ENCODE measurements around the gene GASK1B.

The GASK1B gene

GRCh38 chr4:158139086-158139485 lies 33.7 kb downstream of the GASK1B start:
- Histone ChIP-seq H3K79me2 (ENCODE audit: control insufficient read depth, insufficient read depth, low read length, unreplicated experiment) (no peaks in the 10 kb centered on the region), H3K27ac (ENCODE audit: low read depth, low read length) (no peak overlapping the region), H3K36me3 (ENCODE audit: insufficient read depth, low read length) (no peaks in the 10 kb centered on the region), H3K27me3 (ENCODE audit: insufficient read depth, low read length) (no peaks in the 10 kb centered on the region), H3K4me3 (ENCODE audit: low read depth, low read length) (no peak overlapping the region), H2AFZ (ENCODE audit: low read length, unreplicated experiment) (no peak overlapping the region), H3K4me1 (ENCODE audit: control insufficient read depth, insufficient read depth, low read length, unreplicated experiment) (no peaks in the 10 kb centered on the region)

- no peaks in the 10 kb centered on the region for H3K79me2 ChIP-seq (ENCODE audit: control insufficient read depth, insufficient read depth, low read length, unreplicated experiment)
- no peak overlapping the region for H3K4me3 ChIP-seq (ENCODE audit: low read depth, low read length)
- no peaks in the 10 kb centered on the region for H3K27me3 ChIP-seq (ENCODE audit: insufficient read depth, low read length)
- no peaks in the 10 kb centered on the region for H3K4me1 ChIP-seq (ENCODE audit: control insufficient read depth, insufficient read depth, low read length, unreplicated experiment)
- H2AFZ ChIP-seq (ENCODE audit: low read length, unreplicated experiment): no peak overlapping the region
- H3K27ac ChIP-seq (ENCODE audit: low read depth, low read length): no peak overlapping the region
- no peaks in the 10 kb centered on the region for H3K36me3 ChIP-seq (ENCODE audit: insufficient read depth, low read length)
Observed at GRCh38 chr4:158134222-158134621, 38.6 kb downstream of the GASK1B start.

GRCh38 chr4:158133551-158133950 lies 39.3 kb downstream of the GASK1B start:
- H3K27ac ChIP-seq (ENCODE audit: low read depth, low read length): no peak overlapping the region
- no peak overlapping the region for H2AFZ ChIP-seq (ENCODE audit: low read length, unreplicated experiment)
- H3K36me3 ChIP-seq (ENCODE audit: insufficient read depth, low read length): no peaks in the 10 kb centered on the region
- no peaks in the 10 kb centered on the region for H3K27me3 ChIP-seq (ENCODE audit: insufficient read depth, low read length)
- no peaks in the 10 kb centered on the region for H3K79me2 ChIP-seq (ENCODE audit: control insufficient read depth, insufficient read depth, low read length, unreplicated experiment)
- no peaks in the 10 kb centered on the region for H3K4me1 ChIP-seq (ENCODE audit: control insufficient read depth, insufficient read depth, low read length, unreplicated experiment)
- no peak overlapping the region for H3K4me3 ChIP-seq (ENCODE audit: low read depth, low read length)

- no peak overlapping the region for H2AFZ ChIP-seq (ENCODE audit: low read length, unreplicated experiment)
- no peak overlapping the region for H3K27ac ChIP-seq (ENCODE audit: low read depth, low read length)
- no peaks in the 10 kb centered on the region for H3K79me2 ChIP-seq (ENCODE audit: control insufficient read depth, insufficient read depth, low read length, unreplicated experiment)
Observed at GRCh38 chr4:158131027-158131426, 41.8 kb downstream of the GASK1B start.

GRCh38 chr4:158130204-158130603 lies 42.6 kb downstream of the GASK1B start:
- Histone ChIP-seq H3K27ac (ENCODE audit: low read depth, low read length) (no peak overlapping the region), H3K4me3 (ENCODE audit: low read depth, low read length) (no peak overlapping the region), H3K27me3 (ENCODE audit: insufficient read depth, low read length) (no peaks in the 10 kb centered on the region), H3K79me2 (ENCODE audit: control insufficient read depth, insufficient read depth, low read length, unreplicated experiment) (no peaks in the 10 kb centered on the region), H2AFZ (ENCODE audit: low read length, unreplicated experiment) (no peak overlapping the region), H3K36me3 (ENCODE audit: insufficient read depth, low read length) (no peaks in the 10 kb centered on the region), H3K4me1 (ENCODE audit: control insufficient read depth, insufficient read depth, low read length, unreplicated experiment) (no peaks in the 10 kb centered on the region)

More at GRCh38 chr4:158131027-158131426, 41.8 kb downstream of the GASK1B start:
- Histone ChIP-seq H3K4me3 (ENCODE audit: low read depth, low read length) (no peak overlapping the region), H3K4me1 (ENCODE audit: control insufficient read depth, insufficient read depth, low read length, unreplicated experiment) (no peaks in the 10 kb centered on the region), H3K36me3 (ENCODE audit: insufficient read depth, low read length) (no peaks in the 10 kb centered on the region), H3K27me3 (ENCODE audit: insufficient read depth, low read length) (no peaks in the 10 kb centered on the region)

GRCh38 chr4:158129694-158130093 lies 43.1 kb downstream of the GASK1B start:
- H3K27me3 ChIP-seq (ENCODE audit: insufficient read depth, low read length): no peaks in the 10 kb centered on the region
- H3K36me3 ChIP-seq (ENCODE audit: insufficient read depth, low read length): no peaks in the 10 kb centered on the region
- no peak overlapping the region for H2AFZ ChIP-seq (ENCODE audit: low read length, unreplicated experiment)
- H3K4me3 ChIP-seq (ENCODE audit: low read depth, low read length): no peak overlapping the region
- H3K27ac ChIP-seq (ENCODE audit: low read depth, low read length): no peak overlapping the region
- no peaks in the 10 kb centered on the region for H3K4me1 ChIP-seq (ENCODE audit: control insufficient read depth, insufficient read depth, low read length, unreplicated experiment)
- no peaks in the 10 kb centered on the region for H3K79me2 ChIP-seq (ENCODE audit: control insufficient read depth, insufficient read depth, low read length, unreplicated experiment)

- Histone ChIP-seq H2AFZ (ENCODE audit: low read length, unreplicated experiment) (no peak overlapping the region), H3K4me3 (ENCODE audit: low read depth, low read length) (no peak overlapping the region), H3K79me2 (ENCODE audit: control insufficient read depth, insufficient read depth, low read length, unreplicated experiment) (no peaks in the 10 kb centered on the region), H3K27me3 (ENCODE audit: insufficient read depth, low read length) (no peaks in the 10 kb centered on the region), H3K27ac (ENCODE audit: low read depth, low read length) (no peak overlapping the region), H3K36me3 (ENCODE audit: insufficient read depth, low read length) (no peaks in the 10 kb centered on the region), H3K4me1 (ENCODE audit: control insufficient read depth, insufficient read depth, low read length, unreplicated experiment) (no peaks in the 10 kb centered on the region)
Observed at GRCh38 chr4:158128540-158128939, 44.3 kb downstream of the GASK1B start.

- H2AFZ ChIP-seq (ENCODE audit: low read length, unreplicated experiment): no peak overlapping the region
- H3K27ac ChIP-seq (ENCODE audit: low read depth, low read length): no peak overlapping the region
Observed at GRCh38 chr4:158125310-158125709, 47.5 kb downstream of the GASK1B start.

More at GRCh38 chr4:158125310-158125709, 47.5 kb downstream of the GASK1B start:
- Histone ChIP-seq H3K27me3 (ENCODE audit: insufficient read depth, low read length) (no peaks in the 10 kb centered on the region), H3K4me1 (ENCODE audit: control insufficient read depth, insufficient read depth, low read length, unreplicated experiment) (peaks cover 13% of the 10 kb centered on the region), H3K36me3 (ENCODE audit: insufficient read depth, low read length) (no peaks in the 10 kb centered on the region), H3K4me3 (ENCODE audit: low read depth, low read length) (no peak overlapping the region), H3K79me2 (ENCODE audit: control insufficient read depth, insufficient read depth, low read length, unreplicated experiment) (no peaks in the 10 kb centered on the region)
